Measurements from ENCODE around the gene AGPAT1. TPM values are rescaled to one million over a fixed set of nuclear protein-coding genes. Genes with fewer than 3 reads are reported as not detected.

AGPAT1 gene
- total RNA-seq, 1 experiment from 2014 or later = 58.9 TPM

GRCh38 chr6:32210191-32210601, 34.3 kb upstream of the AGPAT1 start:
- ChIA-PET POLR2A (ENCODE audit: unreplicated experiment) (no interaction called here), CTCF (no interaction called here)
- Histone ChIP-seq H3K79me2 (ENCODE audit: low read depth) (no peaks in the 10 kb centered on the region), H2AFZ (no peak overlapping the region), H3K4me1 (replicated peaks; ENCODE audit: insufficient read depth) (no peaks in the 10 kb centered on the region), H3K27me3 (ENCODE audit: insufficient read depth, low read depth) (peaks cover 36% of the 10 kb centered on the region), H3K4me2 (no peak overlapping the region), H3F3A (ENCODE audit: insufficient read depth, low read depth) (no peaks in the 10 kb centered on the region), H3K36me3 (ENCODE audit: low read depth) (no peaks in the 10 kb centered on the region), H3K4me3 (no peak overlapping the region), H4K20me1 (ENCODE audit: insufficient read depth) (no peaks in the 10 kb centered on the region), H3K27ac (no peak overlapping the region), H3K9me3 (ENCODE audit: insufficient read depth, low read depth) (no peaks in the 10 kb centered on the region), H3K9me2 (ENCODE audit: insufficient read depth) (no peaks in the 10 kb centered on the region)
- intact Hi-C loops (cut with micrococcal nuclease; ENCODE audit: unreplicated experiment) = no loop called here
- no peak for DNase-seq
- BruUV-seq (replicated peaks) = no TSS peak
- no peak for TF ChIP-seq EZH2 (IDR thresholded peaks at IDR 0.05; ENCODE audit: low read depth)
- no peak for TF ChIP-seq CTCF (conservative IDR thresholded peaks at IDR 0.05)

- H3K9me3 ChIP-seq (ENCODE audit: insufficient read depth, low read depth) = no peaks in the 10 kb centered on the region
- H2AFZ ChIP-seq = no peak overlapping the region
- POLR2A ChIA-PET (ENCODE audit: unreplicated experiment) = no interaction called here
- H3K4me2 ChIP-seq = no peak overlapping the region
- no peak overlapping the region for H3K4me3 ChIP-seq
- no peak overlapping the region for H3K27ac ChIP-seq
- no peaks in the 10 kb centered on the region for H3K36me3 ChIP-seq (ENCODE audit: low read depth)
- intact Hi-C loops (cut with micrococcal nuclease; ENCODE audit: unreplicated experiment) = no loop called here
- H3F3A ChIP-seq (ENCODE audit: insufficient read depth, low read depth) = no peaks in the 10 kb centered on the region
- no peaks in the 10 kb centered on the region for H3K4me1 ChIP-seq (replicated peaks; ENCODE audit: insufficient read depth)
- no peak for DNase-seq
- TF ChIP-seq CTCF (conservative IDR thresholded peaks at IDR 0.05) = no peak
- TF ChIP-seq EZH2 (IDR thresholded peaks at IDR 0.05; ENCODE audit: low read depth) = no peak
- H3K9me2 ChIP-seq (ENCODE audit: insufficient read depth) = no peaks in the 10 kb centered on the region
- no TSS peak for BruUV-seq (replicated peaks)
- peaks cover 41% of the 10 kb centered on the region for H3K27me3 ChIP-seq (ENCODE audit: insufficient read depth, low read depth)
- CTCF ChIA-PET = interaction anchor here (0.5 to 0.6 kb wide), 2 partner anchors 28 to 36 kb away, joined by 3 to 4 read pairs; no protein-coding TSS in a partner anchor
- H3K79me2 ChIP-seq (ENCODE audit: low read depth) = no peaks in the 10 kb centered on the region
- H4K20me1 ChIP-seq (ENCODE audit: insufficient read depth) = no peaks in the 10 kb centered on the region
Observed at GRCh38 chr6:32208996-32209395, 33.1 kb upstream of the AGPAT1 start.

GRCh38 chr6:32204268-32204715, 28.4 kb upstream of the AGPAT1 start:
- no peak for DNase-seq
- Histone ChIP-seq H3K9me3 (ENCODE audit: insufficient read depth, low read depth) (no peaks in the 10 kb centered on the region), H3K4me2 (no peak overlapping the region), H3K36me3 (ENCODE audit: low read depth) (no peaks in the 10 kb centered on the region), H3K79me2 (ENCODE audit: low read depth) (no peaks in the 10 kb centered on the region), H3K27me3 (ENCODE audit: insufficient read depth, low read depth) (peaks cover 62% of the 10 kb centered on the region), H3K9me2 (ENCODE audit: insufficient read depth) (no peaks in the 10 kb centered on the region), H3K4me1 (replicated peaks; ENCODE audit: insufficient read depth) (no peaks in the 10 kb centered on the region), H2AFZ (no peak overlapping the region), H4K20me1 (ENCODE audit: insufficient read depth) (no peaks in the 10 kb centered on the region), H3K4me3 (no peak overlapping the region), H3K27ac (no peak overlapping the region), H3F3A (ENCODE audit: insufficient read depth, low read depth) (no peaks in the 10 kb centered on the region)
- ChIA-PET CTCF (no interaction called here), POLR2A (ENCODE audit: unreplicated experiment) (no interaction called here)
- no TSS peak for BruUV-seq (replicated peaks)
- no peak for TF ChIP-seq EZH2 (IDR thresholded peaks at IDR 0.05; ENCODE audit: low read depth)
- TF ChIP-seq CTCF (conservative IDR thresholded peaks at IDR 0.05) = no peak
- intact Hi-C loops (cut with micrococcal nuclease; ENCODE audit: unreplicated experiment) = no loop called here
